Measurements from ENCODE around the gene RBM45. TPM values are rescaled to one million over a fixed set of nuclear protein-coding genes. Genes with fewer than 3 reads are reported as not detected.
"Not testable (repeated sequence)": the region's sequence is repeated elsewhere in the genome, so short reads cannot be mapped to it uniquely, and the experiment has no call there.

RBM45 gene, protein sequence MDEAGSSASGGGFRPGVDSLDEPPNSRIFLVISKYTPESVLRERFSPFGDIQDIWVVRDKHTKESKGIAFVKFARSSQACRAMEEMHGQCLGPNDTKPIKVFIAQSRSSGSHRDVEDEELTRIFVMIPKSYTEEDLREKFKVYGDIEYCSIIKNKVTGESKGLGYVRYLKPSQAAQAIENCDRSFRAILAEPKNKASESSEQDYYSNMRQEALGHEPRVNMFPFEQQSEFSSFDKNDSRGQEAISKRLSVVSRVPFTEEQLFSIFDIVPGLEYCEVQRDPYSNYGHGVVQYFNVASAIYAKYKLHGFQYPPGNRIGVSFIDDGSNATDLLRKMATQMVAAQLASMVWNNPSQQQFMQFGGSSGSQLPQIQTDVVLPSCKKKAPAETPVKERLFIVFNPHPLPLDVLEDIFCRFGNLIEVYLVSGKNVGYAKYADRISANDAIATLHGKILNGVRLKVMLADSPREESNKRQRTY
- 11.3 and 12.9 TPM in 2 replicates for total RNA-seq (2014; rRNA removed; shearing (Covaris generic))

DNA sequence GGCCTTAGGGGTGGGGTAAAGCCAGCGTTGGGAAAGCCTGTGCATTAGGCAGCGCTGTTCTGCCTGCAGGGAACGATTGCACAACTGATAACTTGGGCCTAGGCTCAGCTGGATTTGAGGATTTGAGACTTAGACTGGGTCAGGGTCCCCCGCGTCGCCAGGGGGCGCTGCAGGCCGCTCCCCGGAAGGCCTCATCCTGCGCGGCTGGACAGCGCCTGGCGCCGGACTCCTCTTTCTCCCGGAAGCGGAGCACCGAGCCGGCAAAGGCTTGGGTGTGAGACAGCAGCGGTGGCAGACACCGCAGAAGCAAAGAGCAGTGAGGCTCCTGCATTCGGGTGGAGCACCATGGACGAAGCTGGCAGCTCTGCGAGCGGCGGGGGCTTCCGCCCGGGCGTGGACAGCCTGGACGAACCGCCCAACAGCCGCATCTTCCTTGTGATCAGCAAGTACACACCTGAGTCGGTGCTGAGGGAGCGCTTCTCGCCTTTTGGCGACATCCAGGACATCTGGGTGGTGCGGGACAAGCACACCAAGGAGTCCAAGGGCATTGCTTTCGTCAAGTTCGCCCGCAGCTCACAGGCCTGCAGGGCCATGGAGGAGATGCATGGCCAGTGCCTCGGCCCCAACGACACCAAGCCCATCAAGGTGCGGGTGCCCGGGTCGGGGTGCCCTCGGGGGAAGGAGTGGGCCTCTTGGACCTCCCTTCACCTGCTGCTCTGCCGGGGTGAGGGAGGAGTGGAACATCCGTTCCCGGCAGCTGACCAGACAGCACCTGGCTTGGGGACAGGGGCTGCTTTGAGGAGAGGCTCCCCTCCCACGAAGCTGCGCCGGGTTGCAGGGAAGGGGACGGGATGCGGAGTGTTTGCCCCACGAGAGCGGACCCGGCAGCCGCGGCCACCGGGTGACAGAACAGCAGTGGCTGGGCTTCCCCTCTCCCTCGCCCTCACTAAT is at the start of gene RBM45:
Gene RBM45 (plus strand): TSS at position 236 of the 951 bp plus-strand sequence. CDS start 110 bp downstream, at position 346.
- peak; percentile 91 for DNase-seq
- Histone ChIP-seq H3K27me3 (ENCODE audit: control insufficient read depth, insufficient read depth, low read length) (no peaks in the 10 kb centered on the region), H3K36me3 (replicated peaks; ENCODE audit: control insufficient read depth, insufficient read depth, low read length) (no peaks in the 10 kb centered on the region), H3K4me3 (ENCODE audit: insufficient read depth, low read depth, low read length) (peak within 1 kb of the TSS; percentile 80)

DNA sequence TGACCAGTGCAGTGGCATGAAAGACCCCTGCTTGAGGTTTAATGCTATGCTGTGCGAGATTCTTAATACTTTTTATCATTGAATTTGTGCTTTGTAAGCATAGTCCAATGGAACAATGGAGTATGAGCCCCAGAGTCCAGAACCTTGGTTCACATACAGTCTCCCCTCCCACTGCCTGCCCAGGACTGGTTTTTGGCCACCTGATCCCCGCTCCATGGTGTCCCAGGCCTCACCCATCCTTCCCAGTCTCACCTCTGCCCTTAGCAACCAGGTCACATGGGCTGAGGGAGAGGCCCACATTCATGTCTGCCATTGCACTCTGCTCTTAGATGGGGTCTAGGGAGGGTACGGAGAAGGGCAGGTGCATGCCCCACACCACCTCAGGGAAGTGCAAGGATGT is 45.9 kb upstream of the RBM45 start:
- Histone ChIP-seq H3K4me3 (ENCODE audit: insufficient read depth, low read depth, low read length) (no peak overlapping the region), H3K27me3 (ENCODE audit: control insufficient read depth, insufficient read depth, low read length) (0 out of 2 replicates have a peak, but pooled peaks cover 2% of the 10 kb centered on the region), H3K36me3 (replicated peaks; ENCODE audit: control insufficient read depth, insufficient read depth, low read length) (no peaks in the 10 kb centered on the region)
- no peak for DNase-seq

DNA sequence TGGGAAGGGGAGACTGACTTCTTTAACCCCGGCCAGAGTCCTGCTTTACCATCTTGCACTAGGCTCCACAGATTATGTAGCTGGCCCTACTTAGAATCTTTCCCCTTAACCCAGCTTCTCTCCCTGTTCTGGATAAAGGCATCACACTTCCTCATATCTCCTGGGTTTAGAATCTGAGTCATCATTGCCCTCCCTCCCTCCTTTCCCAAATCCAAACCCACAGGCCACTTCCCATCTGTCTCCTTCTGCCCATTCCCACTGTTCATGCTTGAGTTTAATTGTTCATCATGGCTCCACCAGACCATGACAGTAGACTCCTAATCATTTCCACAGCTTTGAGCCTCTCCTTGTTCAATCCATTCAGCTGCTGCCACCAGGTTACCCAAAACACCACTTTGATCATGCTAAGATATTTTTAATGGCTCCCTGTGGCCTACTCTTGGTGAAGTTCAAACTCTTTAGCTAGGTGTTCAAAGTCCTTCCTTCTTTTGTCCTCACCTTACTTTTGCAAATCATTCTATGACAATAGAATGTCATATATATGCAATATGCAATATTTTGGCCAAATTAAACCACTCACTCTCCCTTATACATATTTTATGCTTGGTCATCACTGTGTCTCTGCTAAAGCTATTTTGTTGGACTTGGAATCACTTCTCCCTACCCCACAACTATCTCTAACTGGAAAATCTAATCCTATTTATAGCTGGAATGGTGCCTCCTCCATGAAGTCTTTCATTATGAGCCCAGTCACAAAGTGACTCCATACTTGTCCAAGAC is 45.2 kb upstream of the RBM45 start:
- no peak for DNase-seq

DNA sequence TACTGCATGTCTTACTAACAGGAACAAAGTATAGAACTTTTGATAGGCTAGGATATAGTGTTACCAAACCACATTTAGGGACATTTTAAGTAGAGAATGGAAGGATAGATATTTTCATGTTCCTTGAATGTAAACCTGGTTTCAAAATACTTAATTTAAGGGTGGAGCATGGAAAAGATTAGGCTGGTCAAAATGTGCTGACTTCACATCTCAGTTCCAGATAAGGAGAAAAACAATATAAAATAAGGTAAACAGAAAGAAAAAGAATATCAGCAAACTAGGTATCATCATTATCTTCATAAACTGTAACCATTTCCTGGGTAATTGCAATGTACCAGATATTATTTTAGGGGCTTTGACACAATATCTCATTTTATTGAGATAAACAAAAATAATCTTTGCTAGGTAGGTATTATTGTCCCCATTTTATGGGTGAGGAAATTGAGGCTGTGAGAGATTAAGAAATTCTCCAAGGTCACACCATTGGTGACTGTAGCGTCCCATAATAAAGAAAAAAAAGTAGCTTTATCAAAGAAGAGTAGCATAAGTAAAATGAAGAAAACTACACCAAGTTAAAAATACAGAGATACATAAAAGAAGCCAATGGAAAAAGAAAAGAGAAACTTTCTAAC is 43.3 kb upstream of the RBM45 start:
- Histone ChIP-seq H3K4me3 (ENCODE audit: insufficient read depth, low read depth, low read length) (no peak overlapping the region), H3K27me3 (ENCODE audit: control insufficient read depth, insufficient read depth, low read length) (peaks cover 11% of the 10 kb centered on the region), H3K36me3 (replicated peaks; ENCODE audit: control insufficient read depth, insufficient read depth, low read length) (no peaks in the 10 kb centered on the region)
- DNase-seq = no peak

More for the DNA sequence above, 45.2 kb upstream of the RBM45 start:
- Histone ChIP-seq H3K27me3 (ENCODE audit: control insufficient read depth, insufficient read depth, low read length) (peaks cover 5% of the 10 kb centered on the region), H3K4me3 (ENCODE audit: insufficient read depth, low read depth, low read length) (no peak overlapping the region), H3K36me3 (replicated peaks; ENCODE audit: control insufficient read depth, insufficient read depth, low read length) (no peaks in the 10 kb centered on the region)

DNA sequence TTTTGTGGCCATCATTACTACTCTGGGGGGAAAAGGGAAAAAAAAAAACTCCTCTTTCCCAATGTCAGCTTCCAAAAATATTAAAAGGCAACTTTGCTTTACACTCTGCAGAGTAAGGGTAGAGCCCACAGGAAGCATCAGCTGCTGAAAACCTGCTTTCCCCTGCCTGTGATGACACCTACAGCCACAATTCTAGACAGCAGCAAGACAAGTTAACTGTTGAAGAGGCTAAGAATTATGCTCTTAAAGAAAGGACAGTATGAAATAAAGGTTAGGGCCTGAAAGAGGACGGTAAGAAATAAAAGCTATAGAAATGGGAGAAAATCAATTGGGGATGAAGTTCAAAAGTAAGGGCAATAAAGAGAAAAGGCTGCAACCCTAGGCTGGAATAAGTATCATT is 42.7 kb upstream of the RBM45 start:
- Histone ChIP-seq H3K4me3 (ENCODE audit: insufficient read depth, low read depth, low read length) (no peak overlapping the region), H3K36me3 (replicated peaks; ENCODE audit: control insufficient read depth, insufficient read depth, low read length) (no peaks in the 10 kb centered on the region), H3K27me3 (ENCODE audit: control insufficient read depth, insufficient read depth, low read length) (peaks cover 11% of the 10 kb centered on the region)
- DNase-seq = no peak

DNA sequence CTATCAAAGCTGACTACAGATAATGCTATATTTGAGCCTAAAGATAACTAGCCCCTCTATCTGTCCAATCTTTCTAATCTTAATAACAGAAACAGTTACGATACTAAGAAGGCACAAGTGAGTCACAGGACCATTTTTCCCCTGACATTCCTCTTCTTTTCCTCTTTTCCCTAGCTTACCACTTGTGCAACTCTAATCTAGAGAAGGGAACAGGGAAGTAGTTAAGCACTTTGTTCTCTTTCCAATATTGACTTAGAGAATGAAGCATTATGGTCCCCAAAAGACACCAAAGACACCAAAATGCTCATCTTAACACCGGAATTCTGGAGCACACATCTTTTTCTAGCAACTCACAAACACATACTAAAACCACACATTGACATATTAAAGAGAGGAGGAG is 41.4 kb upstream of the RBM45 start:
- no peak for DNase-seq
- peaks cover 11% of the 10 kb centered on the region for H3K27me3 ChIP-seq (ENCODE audit: control insufficient read depth, insufficient read depth, low read length)
- H3K36me3 ChIP-seq (replicated peaks; ENCODE audit: control insufficient read depth, insufficient read depth, low read length) = no peaks in the 10 kb centered on the region
- no peak overlapping the region for H3K4me3 ChIP-seq (ENCODE audit: insufficient read depth, low read depth, low read length)

DNA sequence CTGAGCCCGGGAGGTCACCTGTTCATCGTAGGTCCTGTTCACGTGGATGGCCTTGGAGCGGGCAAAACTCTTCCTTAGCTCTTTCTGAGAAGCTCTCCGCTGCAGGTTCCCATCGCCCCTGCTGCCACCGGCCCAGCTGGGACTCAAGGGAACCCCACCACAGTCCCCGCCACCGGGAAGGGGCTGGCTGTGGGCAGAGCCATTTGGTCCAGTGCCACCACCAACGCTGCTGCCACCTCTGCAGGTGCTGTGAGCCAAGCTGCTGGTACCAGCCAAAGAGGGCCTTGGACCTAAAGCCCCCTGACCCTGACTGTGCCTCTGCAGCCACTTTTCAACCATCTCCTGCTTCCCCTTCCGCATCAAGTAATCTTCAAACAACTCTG is 40.2 kb upstream of the RBM45 start:
- Histone ChIP-seq H3K27me3 (ENCODE audit: control insufficient read depth, insufficient read depth, low read length) (peaks cover 11% of the 10 kb centered on the region), H3K36me3 (replicated peaks; ENCODE audit: control insufficient read depth, insufficient read depth, low read length) (no peaks in the 10 kb centered on the region), H3K4me3 (ENCODE audit: insufficient read depth, low read depth, low read length) (peak overlapping the region; percentile 72; the same call in 1 of the 2 replicates)
- DNase-seq = peak; percentile 8

DNA sequence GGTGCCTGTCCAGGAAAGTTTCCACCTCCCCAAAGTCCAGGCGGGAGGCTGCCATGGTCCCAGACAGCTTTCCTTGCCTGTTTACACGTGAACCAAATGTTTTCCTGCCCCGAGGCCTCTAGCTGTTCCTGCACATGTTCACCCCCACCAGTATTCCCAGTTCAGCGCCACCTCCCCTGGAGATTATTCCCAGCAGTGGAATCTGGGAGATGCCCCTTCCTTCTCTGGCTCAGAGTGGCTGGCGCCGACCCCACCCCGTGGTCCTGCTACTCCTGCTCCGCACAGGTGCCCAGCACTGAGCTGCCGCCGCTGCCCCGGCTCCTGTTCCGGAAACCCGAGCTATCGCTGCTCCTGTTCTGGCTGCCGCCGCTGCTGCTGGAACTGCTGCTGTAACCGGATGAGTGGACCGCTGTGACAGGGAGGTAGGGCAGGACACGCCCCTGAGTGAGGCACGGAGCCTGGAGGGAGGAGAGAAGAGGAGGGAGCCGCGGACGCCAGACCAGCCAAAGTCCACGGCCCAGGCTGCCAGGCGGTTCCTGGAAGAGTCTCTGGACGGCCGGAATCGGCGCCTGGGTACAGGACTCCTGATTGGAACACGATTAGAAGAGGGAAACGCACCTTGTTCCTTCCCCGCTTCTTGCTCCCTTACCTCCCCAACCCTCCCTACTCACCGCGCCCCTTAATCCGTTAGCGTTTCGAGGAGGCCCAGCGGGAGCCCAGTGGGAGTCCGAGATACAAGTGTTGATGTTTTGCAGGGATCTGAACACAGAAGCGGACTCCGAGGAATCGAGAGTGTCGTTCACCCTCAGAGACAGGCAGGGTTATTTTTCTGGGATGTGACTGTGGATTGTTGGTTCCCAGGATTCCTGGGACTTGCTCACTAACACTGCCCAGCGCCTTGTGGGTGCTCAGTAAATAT is 39.6 kb upstream of the RBM45 start, which contains the start of gene PDE11A:
Gene PDE11A (minus strand): TSS at position 395 of the 919 bp plus-strand sequence. CDS start 340 bp downstream, at position 55.
- no peaks in the 10 kb centered on the region for H3K36me3 ChIP-seq (replicated peaks; ENCODE audit: control insufficient read depth, insufficient read depth, low read length)
- H3K4me3 ChIP-seq (ENCODE audit: insufficient read depth, low read depth, low read length) = peak within 1 kb of the TSS; percentile 72
- peak; percentile 84 for DNase-seq
- peaks cover 11% of the 10 kb centered on the region for H3K27me3 ChIP-seq (ENCODE audit: control insufficient read depth, insufficient read depth, low read length)

DNA sequence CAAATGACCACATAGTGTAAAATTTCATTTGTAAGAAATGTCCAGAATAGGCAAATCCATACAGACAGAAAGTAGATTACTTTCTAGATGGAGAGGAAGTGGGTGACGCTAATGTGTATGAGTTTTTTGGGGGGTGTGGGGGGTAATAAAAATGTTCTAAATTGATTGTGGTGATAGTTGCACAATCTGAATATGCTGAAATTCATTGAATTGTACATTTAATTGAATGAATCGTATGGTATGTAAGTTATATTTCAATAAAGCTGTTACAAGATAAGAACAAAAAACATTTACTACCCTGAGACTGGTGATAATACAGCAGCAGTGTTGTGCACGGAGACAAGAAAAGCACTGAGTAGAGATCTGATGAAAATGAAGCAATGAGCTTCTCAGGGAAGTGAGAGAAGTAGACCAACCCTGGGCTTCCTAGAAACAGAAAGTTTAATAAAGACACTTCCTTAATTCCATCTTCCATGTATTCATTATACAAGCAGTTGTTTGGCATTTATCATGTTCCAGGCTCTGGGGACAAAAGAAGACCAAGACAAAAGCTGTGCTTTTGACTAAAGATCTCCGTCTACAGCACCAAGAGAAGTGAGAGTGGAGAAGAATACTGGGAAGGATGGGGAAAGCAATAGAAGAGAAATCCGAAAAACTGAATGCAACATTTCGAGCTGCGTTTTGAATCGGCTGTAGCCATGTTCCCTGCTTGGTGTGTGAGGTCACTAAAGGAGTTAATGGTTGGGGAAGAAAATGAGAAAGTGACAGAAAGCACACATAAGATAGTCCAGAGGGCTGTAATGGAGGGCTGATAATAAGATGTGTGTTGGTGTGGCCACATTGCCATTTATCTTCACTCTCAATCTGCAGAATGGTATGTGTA is 37.9 kb upstream of the RBM45 start:
- peaks cover 11% of the 10 kb centered on the region for H3K27me3 ChIP-seq (ENCODE audit: control insufficient read depth, insufficient read depth, low read length)
- H3K36me3 ChIP-seq (replicated peaks; ENCODE audit: control insufficient read depth, insufficient read depth, low read length) = no peaks in the 10 kb centered on the region
- DNase-seq = no peak
- H3K4me3 ChIP-seq (ENCODE audit: insufficient read depth, low read depth, low read length) = no peak overlapping the region

DNA sequence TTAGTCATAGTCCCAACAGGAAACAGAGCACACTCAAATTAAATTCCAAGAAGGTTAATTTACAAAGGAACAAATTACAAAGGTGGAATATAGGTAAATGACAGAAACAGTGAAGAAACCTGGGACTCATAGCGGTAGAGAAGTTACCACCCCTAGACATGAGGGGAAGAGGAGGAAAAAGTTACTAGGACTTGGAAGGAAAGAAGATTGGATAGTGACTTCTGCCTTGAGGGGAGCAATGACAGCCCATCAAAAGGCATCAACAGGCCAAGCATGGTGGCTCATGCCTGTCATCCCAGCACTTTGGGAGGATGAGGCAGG is 37.3 kb upstream of the RBM45 start:
- Histone ChIP-seq H3K27me3 (ENCODE audit: control insufficient read depth, insufficient read depth, low read length) (peaks cover 11% of the 10 kb centered on the region), H3K4me3 (ENCODE audit: insufficient read depth, low read depth, low read length) (no peak overlapping the region), H3K36me3 (replicated peaks; ENCODE audit: control insufficient read depth, insufficient read depth, low read length) (no peaks in the 10 kb centered on the region)
- no peak for DNase-seq

DNA sequence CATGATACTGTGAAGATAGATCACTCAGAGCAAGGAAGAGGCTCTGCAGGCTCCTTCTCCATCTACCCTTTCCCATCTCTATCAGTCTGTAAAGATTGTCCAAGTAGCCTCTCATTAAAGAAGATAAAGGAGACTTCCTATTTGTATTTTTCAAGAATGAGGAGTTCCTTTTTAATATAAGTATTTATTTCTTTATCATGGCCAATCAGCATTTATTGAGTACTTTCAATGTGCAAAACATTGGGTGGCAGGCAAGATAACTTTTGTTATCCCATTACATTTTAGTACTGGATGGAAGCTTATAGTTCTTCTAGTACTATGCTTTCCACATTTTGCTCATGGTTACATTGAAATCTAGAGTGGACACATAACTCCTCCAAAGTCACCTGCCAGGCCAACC is 36.1 kb upstream of the RBM45 start:
- H3K27me3 ChIP-seq (ENCODE audit: control insufficient read depth, insufficient read depth, low read length) = peaks cover 9% of the 10 kb centered on the region
- H3K36me3 ChIP-seq (replicated peaks; ENCODE audit: control insufficient read depth, insufficient read depth, low read length) = no peaks in the 10 kb centered on the region
- no peak overlapping the region for H3K4me3 ChIP-seq (ENCODE audit: insufficient read depth, low read depth, low read length)
- DNase-seq = no peak

DNA sequence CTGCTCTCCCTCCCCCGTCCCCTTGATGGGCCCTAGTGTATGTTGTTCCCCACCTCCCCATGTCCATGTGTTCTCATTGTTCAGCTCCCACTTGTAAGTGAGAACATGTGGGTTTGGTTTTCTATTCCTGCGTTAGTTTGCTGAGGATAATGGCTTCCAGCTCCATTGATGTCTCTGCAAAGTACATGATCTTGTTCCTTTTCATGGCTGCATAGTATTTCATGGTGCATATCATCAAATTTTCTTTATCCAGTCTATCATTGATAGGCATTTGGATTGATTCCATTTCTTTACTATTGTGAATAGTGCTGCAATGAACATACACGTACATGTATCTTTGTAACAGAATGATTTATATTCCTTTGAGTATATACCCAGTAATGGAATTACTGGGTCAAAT is 33.0 kb upstream of the RBM45 start:
- not testable (repeated sequence) for DNase-seq; H3K36me3 ChIP-seq (replicated peaks; ENCODE audit: control insufficient read depth, insufficient read depth, low read length); H3K27me3 ChIP-seq (ENCODE audit: control insufficient read depth, insufficient read depth, low read length); H3K4me3 ChIP-seq (ENCODE audit: insufficient read depth, low read depth, low read length)
